ENCODE results near the gene MAP2K3.

DNA sequence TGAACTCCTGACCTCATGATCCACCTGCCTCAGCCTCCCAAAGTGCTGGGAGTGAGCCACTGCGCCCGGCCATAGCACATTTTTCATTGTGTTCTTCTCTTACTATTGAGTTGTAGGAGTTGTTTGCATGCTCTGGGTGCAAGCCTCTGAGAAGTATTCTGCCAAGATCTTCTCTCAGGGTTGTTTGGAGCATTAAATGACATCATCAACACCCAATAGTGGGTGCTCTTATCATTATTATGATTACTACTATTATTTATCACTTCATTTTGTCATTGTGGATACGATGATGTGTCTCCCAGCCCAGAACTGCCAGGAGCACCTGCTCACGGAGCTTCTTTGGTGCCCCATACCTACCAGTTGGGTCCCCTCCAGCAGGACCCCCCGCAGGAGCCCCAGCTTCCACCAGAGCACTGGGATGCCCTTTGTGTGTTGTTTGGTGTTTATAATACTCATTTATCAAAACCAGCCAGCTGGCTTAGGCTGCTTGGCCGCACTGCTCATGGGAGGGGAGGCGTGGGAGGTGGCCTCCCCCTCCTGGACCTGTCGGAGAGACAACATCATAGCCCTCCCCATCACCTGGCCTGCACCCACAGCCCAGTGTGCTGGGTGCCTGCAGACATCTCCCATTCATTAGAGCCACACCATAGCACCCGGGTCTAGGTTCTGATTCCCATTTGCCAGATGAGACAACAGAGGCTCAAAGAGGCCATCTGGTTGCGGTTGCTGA, 12.9 kb upstream of the MAP2K3 start:
- TF ChIP-seq, protein P1, sequence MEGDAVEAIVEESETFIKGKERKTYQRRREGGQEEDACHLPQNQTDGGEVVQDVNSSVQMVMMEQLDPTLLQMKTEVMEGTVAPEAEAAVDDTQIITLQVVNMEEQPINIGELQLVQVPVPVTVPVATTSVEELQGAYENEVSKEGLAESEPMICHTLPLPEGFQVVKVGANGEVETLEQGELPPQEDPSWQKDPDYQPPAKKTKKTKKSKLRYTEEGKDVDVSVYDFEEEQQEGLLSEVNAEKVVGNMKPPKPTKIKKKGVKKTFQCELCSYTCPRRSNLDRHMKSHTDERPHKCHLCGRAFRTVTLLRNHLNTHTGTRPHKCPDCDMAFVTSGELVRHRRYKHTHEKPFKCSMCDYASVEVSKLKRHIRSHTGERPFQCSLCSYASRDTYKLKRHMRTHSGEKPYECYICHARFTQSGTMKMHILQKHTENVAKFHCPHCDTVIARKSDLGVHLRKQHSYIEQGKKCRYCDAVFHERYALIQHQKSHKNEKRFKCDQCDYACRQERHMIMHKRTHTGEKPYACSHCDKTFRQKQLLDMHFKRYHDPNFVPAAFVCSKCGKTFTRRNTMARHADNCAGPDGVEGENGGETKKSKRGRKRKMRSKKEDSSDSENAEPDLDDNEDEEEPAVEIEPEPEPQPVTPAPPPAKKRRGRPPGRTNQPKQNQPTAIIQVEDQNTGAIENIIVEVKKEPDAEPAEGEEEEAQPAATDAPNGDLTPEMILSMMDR (IDR thresholded peaks at IDR 0.05; ENCODE audit: low read length): no peak
- no peak for TF ChIP-seq EZH2 (IDR thresholded peaks at IDR 0.05; ENCODE audit: borderline replicate concordance, low read length)

Data from OCI-LY1 (cell line).